Peyer's patch (tissue), 4 donors: ENCODE results near the gene NAA38.

Experiments
- POLR2A ChIP-seq, 2 donors: fragments of 450-650 bp; IDR thresholded peaks; one replicate each; pipeline ENCODE4 v1.5.1; 2017; ENCODE audit warnings: antibody characterized with exemption in 2 of 2, mild to moderate bottlenecking in 2 of 2, moderate library complexity in 2 of 2
- TF ChIP-seq, protein P1 (sequence below), 6 experiments: fragments of 450-650 bp in 4 of 6; fragments of 200-600 bp in 2 of 6; sonication (generic) in 1 of 6; IDR thresholded peaks; one replicate each; pipeline ENCODE4 v1.5.1; 2017 to 2019; ENCODE audit warnings: antibody characterized with exemption in 6 of 6, mild to moderate bottlenecking in 3 of 6, moderate library complexity in 1 of 6

DNA sequence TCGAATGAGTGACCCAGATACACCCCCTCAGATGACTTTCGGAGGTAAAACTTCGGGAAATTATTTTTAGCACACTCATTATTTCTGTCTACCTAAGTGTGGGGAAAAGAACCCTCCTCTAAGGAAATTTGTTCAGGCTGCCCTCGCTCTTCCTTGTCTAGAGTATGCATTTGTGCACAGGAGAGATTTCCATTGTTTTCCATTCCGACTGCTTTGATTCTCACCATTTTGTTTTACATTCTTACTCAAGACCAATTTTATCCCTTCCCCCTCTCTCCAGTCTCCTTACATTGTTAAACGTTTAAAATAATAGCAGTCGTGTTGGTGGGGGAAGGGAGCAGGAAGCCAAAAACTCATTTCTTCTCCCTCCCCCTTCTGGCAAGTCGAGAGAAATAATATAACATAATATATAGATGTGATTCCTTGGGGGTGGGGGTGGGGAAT is 29.7 kb upstream of the NAA38 start:
- TF ChIP-seq POLR2A (IDR thresholded peaks at IDR 0.05): no peak
- TF ChIP-seq, protein P1, sequence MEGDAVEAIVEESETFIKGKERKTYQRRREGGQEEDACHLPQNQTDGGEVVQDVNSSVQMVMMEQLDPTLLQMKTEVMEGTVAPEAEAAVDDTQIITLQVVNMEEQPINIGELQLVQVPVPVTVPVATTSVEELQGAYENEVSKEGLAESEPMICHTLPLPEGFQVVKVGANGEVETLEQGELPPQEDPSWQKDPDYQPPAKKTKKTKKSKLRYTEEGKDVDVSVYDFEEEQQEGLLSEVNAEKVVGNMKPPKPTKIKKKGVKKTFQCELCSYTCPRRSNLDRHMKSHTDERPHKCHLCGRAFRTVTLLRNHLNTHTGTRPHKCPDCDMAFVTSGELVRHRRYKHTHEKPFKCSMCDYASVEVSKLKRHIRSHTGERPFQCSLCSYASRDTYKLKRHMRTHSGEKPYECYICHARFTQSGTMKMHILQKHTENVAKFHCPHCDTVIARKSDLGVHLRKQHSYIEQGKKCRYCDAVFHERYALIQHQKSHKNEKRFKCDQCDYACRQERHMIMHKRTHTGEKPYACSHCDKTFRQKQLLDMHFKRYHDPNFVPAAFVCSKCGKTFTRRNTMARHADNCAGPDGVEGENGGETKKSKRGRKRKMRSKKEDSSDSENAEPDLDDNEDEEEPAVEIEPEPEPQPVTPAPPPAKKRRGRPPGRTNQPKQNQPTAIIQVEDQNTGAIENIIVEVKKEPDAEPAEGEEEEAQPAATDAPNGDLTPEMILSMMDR (IDR thresholded peaks at IDR 0.05): peak in 2 of 6 experiments; percentile 8 to 12
